Measurements from ENCODE around the gene DEFB123. TPM values are rescaled to one million over a fixed set of nuclear protein-coding genes. Genes with fewer than 3 reads are reported as not detected.

Gene DEFB123
- total RNA-seq, 4 donors from 2014 or later, result not detected

DNA sequence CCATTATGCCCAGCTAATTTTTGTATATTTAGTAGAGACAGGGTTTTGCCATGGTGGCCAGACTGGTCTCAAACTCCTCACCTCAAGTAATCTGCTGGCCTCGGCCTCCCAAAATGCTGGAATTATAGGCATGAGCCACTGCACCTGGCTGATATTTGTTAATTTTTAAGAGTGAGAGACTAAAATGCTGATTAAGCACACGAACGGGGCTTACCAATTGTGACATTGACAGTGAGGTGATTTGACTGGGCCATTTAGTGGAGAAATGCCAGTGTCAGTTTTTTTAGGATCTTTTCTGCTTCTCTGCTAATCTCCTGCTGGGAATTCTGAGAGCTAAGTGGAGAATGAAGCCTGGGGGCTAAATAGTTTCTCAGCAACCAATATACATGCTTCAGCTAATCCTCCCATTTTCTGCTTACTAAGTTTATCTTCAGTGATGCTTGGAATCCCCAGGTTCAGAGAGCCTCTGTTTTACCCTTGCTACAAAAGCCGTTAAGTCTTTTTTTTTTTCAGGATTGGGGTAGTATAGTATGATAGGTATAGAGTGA is 9.8 kb upstream of the DEFB123 start:
- Histone ChIP-seq H3K36me3 (no peaks in the 10 kb centered on the region), H3K27me3 (peaks cover 20% of the 10 kb centered on the region), H3K4me1 (no peaks in the 10 kb centered on the region), H3K27ac (no peak overlapping the region), H3K9me3 (peaks cover 0 to 18% (median 0%) of the 10 kb centered on the region in 3 donors), H3K4me3 (no peak overlapping the region)
- TF ChIP-seq, protein P1, sequence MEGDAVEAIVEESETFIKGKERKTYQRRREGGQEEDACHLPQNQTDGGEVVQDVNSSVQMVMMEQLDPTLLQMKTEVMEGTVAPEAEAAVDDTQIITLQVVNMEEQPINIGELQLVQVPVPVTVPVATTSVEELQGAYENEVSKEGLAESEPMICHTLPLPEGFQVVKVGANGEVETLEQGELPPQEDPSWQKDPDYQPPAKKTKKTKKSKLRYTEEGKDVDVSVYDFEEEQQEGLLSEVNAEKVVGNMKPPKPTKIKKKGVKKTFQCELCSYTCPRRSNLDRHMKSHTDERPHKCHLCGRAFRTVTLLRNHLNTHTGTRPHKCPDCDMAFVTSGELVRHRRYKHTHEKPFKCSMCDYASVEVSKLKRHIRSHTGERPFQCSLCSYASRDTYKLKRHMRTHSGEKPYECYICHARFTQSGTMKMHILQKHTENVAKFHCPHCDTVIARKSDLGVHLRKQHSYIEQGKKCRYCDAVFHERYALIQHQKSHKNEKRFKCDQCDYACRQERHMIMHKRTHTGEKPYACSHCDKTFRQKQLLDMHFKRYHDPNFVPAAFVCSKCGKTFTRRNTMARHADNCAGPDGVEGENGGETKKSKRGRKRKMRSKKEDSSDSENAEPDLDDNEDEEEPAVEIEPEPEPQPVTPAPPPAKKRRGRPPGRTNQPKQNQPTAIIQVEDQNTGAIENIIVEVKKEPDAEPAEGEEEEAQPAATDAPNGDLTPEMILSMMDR (IDR thresholded peaks at IDR 0.05), result no peak
- TF ChIP-seq POLR2A (IDR thresholded peaks at IDR 0.05) (no peak), POLR2AphosphoS5 (IDR thresholded peaks at IDR 0.05) (no peak), EP300 (IDR thresholded peaks at IDR 0.05) (no peak)
- ATAC-seq, result no peak
- 63 to 82% methylated on average over 3 to 4 of the region's 4 CpGs for WGBS, 2 donors (ENCODE audit: low coverage in 1 of 2)

DNA sequence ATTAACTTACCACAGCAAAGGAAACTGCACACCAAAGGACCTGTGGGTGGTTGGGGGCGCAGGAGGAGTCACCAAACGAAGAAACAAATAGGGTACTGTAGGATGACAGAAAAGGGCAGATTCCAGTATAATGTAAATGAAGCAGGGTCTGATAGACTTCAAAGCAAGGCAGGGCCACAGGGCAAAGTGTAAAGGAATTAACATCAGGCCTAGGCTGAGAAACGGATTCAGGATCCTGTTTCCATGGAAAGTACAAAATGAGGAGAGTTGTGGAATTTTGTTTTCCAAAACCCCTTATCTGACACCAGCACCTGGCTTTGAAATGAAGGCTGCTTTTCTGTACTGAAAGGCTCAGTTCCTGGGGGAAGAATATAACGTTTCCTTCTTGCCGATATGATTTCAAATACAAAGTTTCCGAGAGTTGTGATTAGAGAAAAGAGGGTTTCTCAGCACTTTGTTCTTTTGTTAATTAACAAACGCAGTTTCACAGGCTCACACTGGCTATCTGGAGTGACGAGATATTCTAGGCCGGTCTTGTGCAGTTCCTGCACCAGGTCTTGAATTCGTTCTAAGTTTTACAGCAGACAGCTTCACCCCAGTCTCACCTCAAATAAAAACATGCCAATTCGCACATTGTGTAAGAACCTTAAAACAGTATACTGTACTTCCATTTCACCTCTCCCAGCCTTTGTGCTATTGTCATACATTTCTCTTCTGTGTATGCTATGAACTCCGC is 5.8 kb downstream of the DEFB123 start:
- H3K4me1 ChIP-seq, result no peaks in the 10 kb centered on the region
- H3K4me3 ChIP-seq, result no peak overlapping the region
- H3K36me3 ChIP-seq, result no peaks in the 10 kb centered on the region
- H3K27ac ChIP-seq, result no peak overlapping the region
- ATAC-seq, result no peak
- no peak for TF ChIP-seq POLR2AphosphoS5 (IDR thresholded peaks at IDR 0.05)
- TF ChIP-seq, protein P1 (IDR thresholded peaks at IDR 0.05), result no peak
- no peak for TF ChIP-seq EP300 (IDR thresholded peaks at IDR 0.05)
- TF ChIP-seq POLR2A (IDR thresholded peaks at IDR 0.05), result no peak
- peaks cover 11% of the 10 kb centered on the region for H3K27me3 ChIP-seq
- 66 to 76% methylated on average over 10 to 12 of the region's 12 CpGs for WGBS, 2 donors (ENCODE audit: low coverage in 1 of 2)
- H3K9me3 ChIP-seq, result peaks cover 0 to 4% (median 0%) of the 10 kb centered on the region in 3 donors

DNA sequence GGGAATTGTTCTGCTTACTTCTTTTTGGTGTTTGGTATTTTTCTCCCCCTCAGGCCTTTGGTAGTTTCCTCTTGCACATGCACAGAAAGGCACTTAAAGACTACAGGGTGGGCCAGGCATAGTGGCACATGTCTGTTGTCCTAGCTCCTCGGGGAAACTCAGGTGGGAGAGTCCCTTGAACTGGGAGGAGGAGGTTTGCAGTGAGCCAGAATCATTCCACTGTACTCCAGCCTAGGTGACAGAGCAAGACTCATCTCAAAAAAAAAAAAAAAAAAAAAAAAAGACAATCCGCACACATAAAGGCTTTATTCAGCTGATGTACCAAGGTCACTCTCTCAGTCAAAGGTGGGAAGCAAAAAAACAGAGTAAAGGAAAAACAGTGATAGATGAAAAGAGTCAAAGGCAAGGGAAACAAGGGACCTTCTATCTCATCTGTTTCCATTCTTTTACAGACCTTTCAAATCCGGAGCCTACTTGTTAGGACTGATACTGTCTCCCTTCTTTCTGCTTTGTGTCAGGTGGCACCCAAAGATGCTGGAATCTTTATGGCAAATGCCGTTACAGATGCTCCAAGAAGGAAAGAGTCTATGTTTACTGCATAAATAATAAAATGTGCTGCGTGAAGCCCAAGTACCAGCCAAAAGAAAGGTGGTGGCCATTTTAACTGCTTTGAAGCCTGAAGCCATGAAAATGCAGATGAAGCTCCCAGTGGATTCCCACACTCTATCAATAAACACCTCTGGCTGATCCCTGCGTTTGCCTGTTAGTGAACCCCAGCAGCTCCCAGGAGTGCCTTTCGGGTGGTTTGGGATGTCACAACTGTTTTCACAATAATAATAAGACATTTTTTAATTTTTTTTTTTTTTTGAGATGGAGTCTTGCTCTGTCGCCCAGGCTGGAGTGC is 9.3 kb downstream of the DEFB123 start:
- TF ChIP-seq EP300 (IDR thresholded peaks at IDR 0.05) (no peak), POLR2A (IDR thresholded peaks at IDR 0.05) (no peak), POLR2AphosphoS5 (IDR thresholded peaks at IDR 0.05) (no peak)
- TF ChIP-seq, protein P1 (IDR thresholded peaks at IDR 0.05), result no peak
- Histone ChIP-seq H3K9me3 (peaks cover 0 to 4% (median 0%) of the 10 kb centered on the region in 3 donors), H3K36me3 (no peaks in the 10 kb centered on the region), H3K27ac (no peak overlapping the region), H3K27me3 (no peaks in the 10 kb centered on the region), H3K4me1 (no peaks in the 10 kb centered on the region), H3K4me3 (no peak overlapping the region)
- WGBS, 2 donors (ENCODE audit: low coverage in 1 of 2), result 71% methylated on average over 6 to 7 of the region's 8 CpGs
- no peak for ATAC-seq

DNA sequence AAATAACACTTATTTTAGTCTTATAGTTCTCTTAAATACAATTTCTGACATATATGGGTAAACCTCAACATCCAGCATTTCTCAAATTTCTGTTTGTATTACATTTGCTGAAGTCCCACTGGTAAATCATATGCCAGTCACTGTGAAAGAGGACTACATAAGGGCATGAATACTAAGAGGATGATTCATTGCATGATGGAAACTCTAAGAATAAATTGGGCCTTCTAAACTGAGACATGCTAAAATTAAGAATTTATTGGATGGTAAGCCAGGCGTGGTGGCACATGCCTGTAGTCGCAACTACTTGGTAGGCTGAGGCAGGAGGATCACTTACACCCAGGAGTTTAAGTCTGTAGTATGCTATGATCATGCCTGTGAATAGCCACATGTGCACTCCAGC is 12.1 kb downstream of the DEFB123 start:
- WGBS, 2 donors (ENCODE audit: low coverage in 1 of 2), result 69 to 74% methylated on average over 2 of the region's 2 CpGs
- no peak overlapping the region for H3K27ac ChIP-seq
- H3K36me3 ChIP-seq, result no peaks in the 10 kb centered on the region
- H3K27me3 ChIP-seq, result peaks cover 7% of the 10 kb centered on the region
- peaks cover 0 to 4% (median 0%) of the 10 kb centered on the region in 3 donors for H3K9me3 ChIP-seq
- no peaks in the 10 kb centered on the region for H3K4me1 ChIP-seq
- H3K4me3 ChIP-seq, result no peak overlapping the region
- TF ChIP-seq POLR2A (IDR thresholded peaks at IDR 0.05), result no peak
- no peak for TF ChIP-seq POLR2AphosphoS5 (IDR thresholded peaks at IDR 0.05)
- TF ChIP-seq, protein P1 (IDR thresholded peaks at IDR 0.05), result no peak
- TF ChIP-seq EP300 (IDR thresholded peaks at IDR 0.05), result no peak
- no peak for ATAC-seq

Data from gastroesophageal sphincter (tissue), 4 donors.